ENCODE results near the gene KRTAP4-4.
"Not testable (repeated sequence)": the region's sequence is repeated elsewhere in the genome, so short reads cannot be mapped to it uniquely, and the experiment has no call there.

KRTAP4-4 gene

GRCh38 chr17:41160648-41161047 lies at the start of gene KRTAP4-4:
Gene KRTAP4-4 (minus strand): TSS chr17:41160748. CDS start chr17:41160691, 57 bp downstream.
- no peak for DNase-seq (ENCODE audit: low spot score)

- DNase-seq (ENCODE audit: low spot score) = no peak
These were observed 39.0 kb upstream of the KRTAP4-4 start for GRCh38 chr17:41199421-41200078.

- DNase-seq (ENCODE audit: low spot score) = no peak
These were observed 35.5 kb upstream of the KRTAP4-4 start for GRCh38 chr17:41196068-41196467.

- no peak for DNase-seq (ENCODE audit: low spot score)
These were observed 29.8 kb upstream of the KRTAP4-4 start for GRCh38 chr17:41190328-41190727.

- DNase-seq (ENCODE audit: low spot score) = not testable (repeated sequence)
These were observed 29.3 kb upstream of the KRTAP4-4 start, which contains the start of gene KRTAP9-1 for GRCh38 chr17:41189837-41190318. Gene KRTAP9-1 (plus strand): TSS chr17:41189887. CDS start chr17:41189887, 0 bp downstream.

GRCh38 chr17:41186872-41187271 lies 26.3 kb upstream of the KRTAP4-4 start:
- DNase-seq (ENCODE audit: low spot score) = no peak

GRCh38 chr17:41185001-41185400 lies 24.5 kb upstream of the KRTAP4-4 start:
- no peak for DNase-seq (ENCODE audit: low spot score)

GRCh38 chr17:41184480-41184961 lies 24.0 kb upstream of the KRTAP4-4 start, which contains the start of gene KRTAP4-1:
Gene KRTAP4-1 (minus strand): TSS chr17:41184911. CDS start chr17:41184854, 57 bp downstream.
- no peak for DNase-seq (ENCODE audit: low spot score)

- DNase-seq (ENCODE audit: low spot score) = no peak
These were observed 18.5 kb upstream of the KRTAP4-4 start for GRCh38 chr17:41178843-41179616.

GRCh38 chr17:41178341-41178740 lies 17.8 kb upstream of the KRTAP4-4 start:
- DNase-seq (ENCODE audit: low spot score) = no peak

GRCh38 chr17:41177727-41178271 lies 17.3 kb upstream of the KRTAP4-4 start, which contains the start of gene KRTAP4-2:
Gene KRTAP4-2 (minus strand): TSS chr17:41178221. CDS start chr17:41178164, 57 bp downstream.
- no peak for DNase-seq (ENCODE audit: low spot score)

GRCh38 chr17:41176744-41177387 lies 16.3 kb upstream of the KRTAP4-4 start:
- DNase-seq (ENCODE audit: low spot score) = no peak

- no peak for DNase-seq (ENCODE audit: low spot score)
These were observed 11.3 kb upstream of the KRTAP4-4 start for GRCh38 chr17:41171886-41172285.

- DNase-seq (ENCODE audit: low spot score) = no peak
These were observed 7.6 kb upstream of the KRTAP4-4 start, which contains the start of gene KRTAP4-3 for GRCh38 chr17:41168121-41168520. Gene KRTAP4-3 (minus strand): TSS chr17:41168221. CDS start chr17:41168172, 49 bp downstream.

GRCh38 chr17:41167561-41167960 lies 7.0 kb upstream of the KRTAP4-4 start:
- no peak for DNase-seq (ENCODE audit: low spot score)

GRCh38 chr17:41163828-41164227 lies 3.3 kb upstream of the KRTAP4-4 start:
- DNase-seq (ENCODE audit: low spot score) = no peak

GRCh38 chr17:41160190-41160589 lies 358 bp downstream of the KRTAP4-4 start:
- DNase-seq (ENCODE audit: low spot score) = not testable (repeated sequence)

- no peak for DNase-seq (ENCODE audit: low spot score)
These were observed 6.7 kb downstream of the KRTAP4-4 start for GRCh38 chr17:41153856-41154255.

GRCh38 chr17:41151525-41151924 lies 9.0 kb downstream of the KRTAP4-4 start:
- DNase-seq (ENCODE audit: low spot score) = no peak

- DNase-seq (ENCODE audit: low spot score) = no peak
These were observed 10.5 kb downstream of the KRTAP4-4 start for GRCh38 chr17:41150026-41150425.

GRCh38 chr17:41149652-41149985 lies 10.9 kb downstream of the KRTAP4-4 start, which contains the start of gene KRTAP4-5:
Gene KRTAP4-5 (minus strand): TSS chr17:41149825. CDS start chr17:41149767, 58 bp downstream.
- no peak for DNase-seq (ENCODE audit: low spot score)

All from CD4-positive, alpha-beta T cell treated with Interleukin-2 at 100 ng/mL for 4 hours (primary cell).